Activated T-cell treated with anti-CD3 and anti-CD28 coated beads, Interleukin-2, amount 50 U/mL, for 48 hours (primary cell): ENCODE measurements around the gene ZNF415.
"Not testable (repeated sequence)": the region's sequence is repeated elsewhere in the genome, so short reads cannot be mapped to it uniquely, and the experiment has no call there.

ENCODE experiments used
- DNase-seq, 2 experiments: peaks; one replicate each; pipeline ENCODE4 v3.0.0-alpha.2; 2020

Gene ZNF415

DNA sequence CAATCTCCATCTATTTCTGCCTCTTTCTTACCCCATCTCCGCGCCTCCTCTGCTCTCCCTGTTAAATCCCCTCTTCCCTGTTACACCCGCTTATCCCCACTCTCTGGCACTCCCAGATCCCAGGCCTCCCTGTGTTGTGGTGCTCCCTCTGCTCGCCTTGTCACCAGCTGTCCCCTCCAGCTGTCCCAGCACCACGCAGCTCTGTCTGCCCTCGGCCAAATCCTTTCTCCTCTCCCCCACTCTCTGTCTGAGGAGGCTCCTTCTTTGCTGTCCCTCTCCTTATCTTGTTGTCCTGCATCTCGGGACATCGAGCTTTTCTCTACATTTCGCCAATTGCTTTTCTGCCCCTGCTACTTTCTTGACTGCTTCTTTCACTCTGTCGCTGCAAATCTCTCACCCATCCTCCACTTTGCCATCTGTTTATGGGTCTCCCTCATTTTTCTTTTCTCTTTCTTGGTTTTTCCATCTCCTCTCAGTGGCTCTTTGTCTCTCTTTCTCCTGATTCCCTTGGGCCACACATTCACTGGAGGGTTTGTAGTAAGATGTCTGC, 30.4 kb downstream of the ZNF415 start:
- no peak for DNase-seq

DNA sequence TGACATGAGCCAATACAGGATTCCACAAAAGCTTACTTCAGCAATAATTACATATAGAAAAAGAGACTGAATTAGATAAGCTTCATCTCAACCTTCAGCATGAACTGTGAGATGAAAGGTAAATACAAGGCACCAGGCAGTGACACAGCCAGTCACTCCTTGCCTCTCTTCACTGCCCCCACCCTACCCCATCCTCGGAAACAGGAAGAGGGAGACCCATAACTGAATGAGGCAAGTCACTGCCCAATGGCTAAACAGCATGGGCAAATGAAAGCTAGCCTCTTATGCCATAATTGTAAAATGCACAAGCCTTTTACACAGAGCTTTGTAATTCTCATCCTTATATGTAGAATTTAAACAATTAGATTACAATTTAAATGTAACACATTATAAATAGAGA, 31.2 kb downstream of the ZNF415 start:
- peak in 1 of 2 experiments; percentile 22 for DNase-seq

DNA sequence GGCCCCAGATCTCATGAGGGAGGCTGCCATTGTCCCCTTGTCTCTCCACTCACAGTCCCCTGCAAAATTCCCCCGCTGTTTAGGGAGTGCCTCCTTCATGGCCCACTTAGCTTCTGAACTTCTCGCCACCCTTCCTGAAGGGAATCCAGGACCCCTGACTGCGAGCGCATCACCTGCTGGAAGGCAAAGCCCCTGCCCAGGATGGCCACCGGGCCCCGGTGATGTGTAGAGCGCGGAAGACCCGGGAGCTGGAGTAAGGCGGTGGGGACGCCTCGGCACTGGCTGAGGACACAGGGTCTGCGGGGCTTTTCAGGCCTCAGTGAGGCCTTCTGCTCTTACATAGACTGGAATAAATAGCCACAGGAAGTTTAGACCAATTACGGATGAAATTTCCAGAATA, 34.1 kb downstream of the ZNF415 start:
- DNase-seq = not testable (repeated sequence)

DNA sequence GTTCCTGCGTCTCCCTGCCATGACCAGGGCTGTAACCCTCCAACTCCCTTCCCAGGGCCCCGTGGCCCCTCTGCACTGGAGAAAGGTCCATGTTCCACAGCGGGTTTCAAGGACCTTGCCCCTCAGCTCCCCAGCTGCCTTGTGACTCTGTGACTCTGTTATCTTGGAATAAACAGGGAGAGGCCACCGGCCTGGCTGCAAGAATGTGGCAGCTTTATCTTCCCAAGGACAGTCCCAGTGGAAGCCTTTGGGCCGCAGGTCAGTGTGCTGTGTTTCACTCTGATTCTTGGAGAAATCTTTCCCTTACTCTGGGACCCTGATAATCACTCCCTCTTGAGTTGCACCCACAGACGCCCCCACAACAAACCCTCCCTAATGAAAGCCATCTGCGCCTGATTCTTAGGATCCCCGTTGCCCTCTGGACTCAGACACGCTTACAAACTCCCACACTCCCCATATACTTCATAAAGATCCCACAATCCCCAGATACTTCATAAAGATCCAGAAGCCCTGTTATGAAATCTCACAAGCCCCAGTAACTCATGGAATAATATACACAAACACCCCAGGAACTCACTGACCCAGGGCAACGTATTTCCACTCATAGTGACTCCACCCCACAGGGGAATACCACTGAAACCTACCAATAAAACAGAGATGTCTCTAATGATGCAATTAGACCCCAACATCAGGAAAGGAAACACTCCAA, 35.6 kb downstream of the ZNF415 start:
- not testable (repeated sequence) for DNase-seq

DNA sequence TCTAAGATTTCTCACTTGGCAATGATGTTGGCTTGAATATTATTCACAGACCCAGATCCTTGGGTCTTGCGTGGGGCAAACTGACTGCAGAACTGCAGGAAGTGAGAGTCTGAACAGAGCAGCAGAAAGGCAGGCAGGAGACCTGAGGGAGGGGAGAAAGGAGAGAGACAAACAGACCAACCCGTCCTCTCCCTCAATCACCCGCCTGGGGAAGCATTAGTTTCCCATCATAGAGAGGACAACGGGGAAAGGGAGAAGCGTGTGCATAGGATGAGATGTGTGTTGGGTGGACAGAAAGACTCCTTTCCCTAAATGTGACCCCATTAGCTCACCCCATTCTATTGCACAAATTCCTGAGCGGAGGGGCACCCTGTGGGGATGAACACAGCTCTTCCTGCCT, 36.1 kb downstream of the ZNF415 start:
- not testable (repeated sequence) for DNase-seq

DNA sequence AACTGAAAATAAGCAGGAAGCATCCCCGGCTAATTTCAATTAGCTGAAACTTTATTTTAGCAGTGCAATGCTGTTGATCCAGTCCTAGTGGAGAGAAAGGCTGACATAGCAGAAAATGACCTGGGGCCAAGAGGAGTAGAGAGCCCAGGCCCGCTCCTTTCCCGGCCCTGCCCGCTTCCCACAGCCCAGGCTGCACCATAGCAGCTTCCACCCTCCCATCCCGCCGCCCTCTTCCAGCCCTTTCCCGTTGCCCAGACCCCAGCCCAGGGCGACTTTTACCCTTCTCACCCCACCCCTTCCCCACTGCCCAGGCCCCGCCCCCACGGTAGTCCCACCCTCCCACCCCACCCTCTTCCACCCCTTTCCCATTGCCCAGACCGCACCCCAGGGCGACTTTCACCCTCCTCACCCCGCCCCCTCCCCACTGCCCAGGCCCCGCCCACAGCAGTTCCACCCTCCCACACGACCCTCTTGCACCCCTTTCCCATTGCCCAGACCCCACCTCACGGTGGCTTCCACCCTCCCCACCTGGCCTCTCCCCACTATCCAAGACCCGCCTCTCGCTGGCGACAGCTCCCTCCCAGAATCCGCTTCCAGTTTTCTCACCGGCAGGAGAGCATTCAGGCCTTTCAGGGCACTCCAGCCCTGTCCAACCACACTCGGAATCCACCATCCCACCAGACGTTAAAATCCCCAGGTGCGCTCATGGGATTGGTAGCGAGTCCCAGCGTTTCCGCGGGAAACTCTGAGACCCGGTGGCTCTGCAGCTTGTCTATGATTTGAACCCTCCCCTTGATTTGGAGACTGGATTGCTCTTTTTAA, 37.7 kb downstream of the ZNF415 start:
- DNase-seq = no peak

DNA sequence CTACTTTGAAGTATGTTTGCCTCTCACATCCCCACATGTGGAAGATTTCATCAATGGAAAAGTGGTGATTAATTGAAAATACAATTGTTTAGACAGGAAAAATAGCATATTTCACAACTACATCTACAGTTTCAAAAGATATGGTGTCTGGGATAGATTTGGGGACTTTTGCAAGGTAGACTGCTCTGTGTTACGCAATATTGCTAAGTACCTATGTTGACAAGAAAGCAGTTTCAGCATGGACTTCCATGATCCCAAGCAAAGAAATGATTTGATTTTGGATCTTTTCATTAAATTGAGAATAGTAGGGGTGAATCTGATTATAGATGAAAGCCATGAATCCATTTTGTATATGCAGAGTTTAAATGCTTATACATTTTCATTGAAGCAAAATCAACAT, 40.0 kb downstream of the ZNF415 start:
- no peak for DNase-seq

DNA sequence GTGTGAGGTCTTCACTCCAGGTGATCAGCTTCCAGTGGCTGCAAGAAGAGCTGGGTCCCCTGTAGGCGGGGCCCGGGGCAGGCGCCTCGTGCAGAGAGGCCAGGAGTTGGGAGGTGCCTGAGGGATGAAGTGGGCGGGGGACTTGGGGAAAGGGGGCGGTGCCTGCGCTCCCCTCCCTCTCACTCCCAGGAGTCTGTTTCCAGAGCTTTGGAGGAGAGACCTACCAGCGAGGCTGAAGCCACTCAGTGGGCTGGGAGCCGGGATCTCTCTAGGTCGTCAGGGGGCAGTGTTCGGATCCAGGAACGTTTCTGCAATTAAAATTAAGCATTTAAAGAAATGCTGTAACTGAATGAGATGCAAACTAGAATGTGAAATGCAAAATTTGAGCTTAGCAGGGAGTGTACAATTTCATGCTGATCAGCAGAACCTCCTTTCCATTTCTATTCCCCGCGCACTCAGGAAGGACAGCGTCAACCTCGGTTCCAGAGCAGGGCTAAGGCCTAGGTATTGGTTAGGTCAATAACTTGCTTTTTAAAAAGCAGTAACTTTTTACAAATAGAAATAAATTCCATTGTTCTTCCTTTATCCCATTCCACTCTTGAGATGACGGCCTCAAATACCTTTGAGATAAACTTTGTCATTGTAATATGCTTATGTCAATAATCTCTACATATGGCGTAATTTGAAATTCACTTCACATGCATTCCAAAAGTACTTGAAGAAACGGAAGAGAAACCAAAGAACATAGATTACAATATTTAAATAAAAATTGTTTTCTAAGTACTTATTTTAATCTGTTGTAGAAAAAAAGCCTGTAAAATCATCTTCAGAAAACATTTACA, 41.1 kb downstream of the ZNF415 start:
- DNase-seq = no peak

DNA sequence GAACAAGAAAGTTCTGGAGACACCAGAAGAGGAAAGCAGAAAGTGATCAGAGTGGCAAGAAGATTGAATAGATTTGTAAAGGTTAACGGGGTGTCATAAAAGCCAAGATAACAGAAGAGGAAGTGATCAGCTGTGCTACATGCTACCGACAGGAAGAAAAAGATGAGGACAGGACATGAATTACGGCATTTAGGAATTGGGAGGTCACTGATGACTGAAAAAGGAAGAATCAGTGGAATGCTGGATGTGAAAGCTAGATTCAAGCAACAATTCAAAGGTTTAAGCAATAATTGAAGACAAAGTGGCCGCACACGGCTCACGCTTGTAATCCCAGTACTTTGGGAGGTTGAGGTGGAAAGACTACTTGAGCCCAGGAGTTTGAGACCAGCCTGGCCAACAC, 44.6 kb downstream of the ZNF415 start:
- DNase-seq = no peak

DNA sequence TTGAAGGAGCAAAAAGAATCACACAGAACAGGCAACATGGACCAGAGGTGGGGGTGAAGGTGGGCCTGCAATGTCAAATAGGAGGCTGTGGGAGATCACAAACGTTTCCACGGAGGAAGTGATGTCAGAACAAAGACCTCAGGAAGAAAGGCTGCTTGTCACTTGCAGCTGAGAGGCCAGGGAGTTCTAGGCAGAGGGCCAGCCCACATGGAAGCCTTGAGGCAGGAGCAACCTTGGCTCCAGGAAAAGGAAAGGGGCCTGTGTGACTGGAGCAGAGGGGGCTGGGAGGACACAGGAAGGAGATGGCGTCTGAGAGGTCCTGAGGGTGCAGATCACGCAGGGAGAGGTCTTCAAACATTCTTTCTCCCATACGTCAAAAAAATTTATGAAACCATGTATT, 45.8 kb downstream of the ZNF415 start:
- DNase-seq = no peak

DNA sequence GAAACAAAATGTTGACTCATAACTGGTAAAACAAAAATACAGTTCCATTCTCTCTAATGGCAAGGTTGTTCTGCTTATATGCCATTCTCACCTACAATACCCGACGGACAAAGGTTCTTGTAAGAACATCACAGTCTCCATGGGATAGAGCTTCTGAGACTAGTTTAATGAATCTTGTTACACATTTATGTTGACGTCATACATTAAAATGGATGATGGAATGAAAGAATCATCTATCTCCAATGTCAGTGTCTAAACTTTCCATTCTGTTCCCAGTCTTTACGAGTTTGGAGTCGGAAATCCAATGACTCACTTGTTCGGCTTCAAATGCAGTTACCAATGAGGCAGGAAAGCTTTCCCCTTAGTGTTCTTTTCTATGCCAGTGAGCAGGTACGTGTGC, 47.2 kb downstream of the ZNF415 start:
- DNase-seq = no peak

DNA sequence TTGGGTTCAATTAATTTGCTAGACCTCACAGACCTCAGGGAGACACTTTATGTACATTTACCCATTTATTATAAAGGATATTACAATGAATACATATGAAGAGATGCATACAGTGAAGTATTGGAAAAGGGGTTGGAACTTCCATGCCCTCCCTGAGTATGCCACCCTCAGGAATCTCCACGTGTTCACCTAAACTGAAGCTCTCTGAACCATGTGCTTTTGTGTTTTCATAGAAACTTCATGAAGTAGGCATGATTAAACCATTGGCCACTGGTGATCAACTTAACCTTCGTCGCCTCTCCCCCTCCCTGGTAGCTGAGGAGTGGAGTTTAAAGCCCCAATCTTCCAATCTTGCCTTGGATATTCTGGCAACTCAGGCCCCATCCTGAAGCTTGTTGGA, 49.8 kb downstream of the ZNF415 start:
- DNase-seq = no peak

DNA sequence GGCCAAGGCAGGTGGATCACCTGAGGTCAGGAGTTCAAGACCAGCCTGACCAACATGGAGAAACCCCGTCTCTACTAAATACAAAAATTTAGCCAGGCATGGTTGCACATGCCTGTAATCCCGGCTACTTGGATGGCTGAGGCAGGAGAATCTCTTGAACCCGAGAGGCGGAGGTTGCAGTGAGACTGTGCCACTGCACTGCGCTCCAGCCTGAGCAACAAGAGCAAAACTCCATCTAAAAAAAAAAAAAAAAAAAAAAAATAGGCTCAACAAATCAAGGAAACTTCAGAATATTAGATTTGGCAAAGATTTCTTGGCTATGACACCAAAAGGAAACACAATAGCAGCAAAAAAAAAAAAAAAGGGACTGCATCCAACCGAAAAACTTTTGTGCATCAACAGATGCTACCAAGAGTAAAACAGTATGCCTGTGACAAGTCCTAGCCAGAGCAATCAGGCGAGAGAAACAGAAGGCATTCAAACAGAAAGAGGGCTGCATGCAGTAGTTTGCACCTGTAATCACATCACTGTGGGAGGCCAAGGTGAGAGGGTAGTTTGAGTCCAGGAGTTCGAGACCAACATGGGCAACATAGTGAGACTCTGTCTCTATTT, 53.3 kb downstream of the ZNF415 start:
- DNase-seq = no peak

DNA sequence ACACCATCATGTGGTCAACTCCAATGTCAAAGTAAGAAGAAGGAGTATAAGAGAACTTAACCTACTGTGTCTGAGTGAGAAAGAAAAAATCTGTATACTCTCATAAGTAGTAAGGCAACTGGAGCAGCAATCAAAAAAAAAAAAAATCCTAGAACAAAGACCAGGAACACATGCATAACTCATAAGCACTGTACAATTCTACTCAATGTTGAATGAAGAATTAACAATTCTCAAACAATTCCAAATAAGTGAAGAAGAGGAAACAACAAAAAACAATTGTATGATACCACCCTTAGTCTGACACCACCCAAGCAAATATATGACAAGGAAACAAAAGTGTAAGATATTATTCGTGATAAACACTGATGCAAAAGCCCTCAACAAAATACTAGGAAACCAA, 54.0 kb downstream of the ZNF415 start:
- no peak for DNase-seq

DNA sequence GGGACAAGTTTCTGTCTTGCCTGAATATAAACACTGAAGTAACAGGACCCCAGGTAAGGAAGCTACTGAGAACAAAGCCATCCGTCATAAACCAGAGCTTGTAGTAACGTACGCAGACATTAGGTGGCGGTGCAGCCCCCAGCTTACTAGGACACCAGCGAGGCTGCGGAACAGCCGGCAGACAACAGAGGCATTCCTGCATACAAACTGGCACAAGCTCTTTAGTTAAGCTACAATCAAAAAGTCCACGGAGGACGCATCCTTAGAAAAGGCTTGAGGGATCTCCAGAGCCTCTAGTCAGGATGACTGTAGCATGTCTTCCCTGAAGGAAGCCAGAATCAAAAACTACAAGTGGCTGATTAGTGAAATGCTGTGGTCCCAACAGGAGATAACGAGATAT, 55.7 kb downstream of the ZNF415 start:
- DNase-seq = no peak

DNA sequence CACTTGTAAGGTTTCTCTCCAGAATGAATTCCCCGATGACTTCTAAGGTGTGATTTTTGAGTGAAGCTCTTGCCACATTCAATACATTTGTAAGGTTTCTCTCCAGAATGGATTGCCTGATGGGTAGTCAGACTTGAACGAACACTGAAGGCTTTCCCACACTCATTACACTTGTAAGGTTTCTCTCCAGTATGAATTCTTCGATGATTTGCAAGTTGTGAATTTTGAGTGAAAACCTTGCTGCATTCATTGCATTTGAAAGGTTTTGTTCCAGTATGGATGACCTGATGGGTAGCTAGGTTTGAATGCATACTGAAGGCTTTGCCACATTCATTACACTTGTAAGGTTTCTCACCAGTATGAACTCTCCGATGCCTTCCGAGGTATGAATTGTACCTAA, 63.9 kb downstream of the ZNF415 start:
- no peak for DNase-seq

DNA sequence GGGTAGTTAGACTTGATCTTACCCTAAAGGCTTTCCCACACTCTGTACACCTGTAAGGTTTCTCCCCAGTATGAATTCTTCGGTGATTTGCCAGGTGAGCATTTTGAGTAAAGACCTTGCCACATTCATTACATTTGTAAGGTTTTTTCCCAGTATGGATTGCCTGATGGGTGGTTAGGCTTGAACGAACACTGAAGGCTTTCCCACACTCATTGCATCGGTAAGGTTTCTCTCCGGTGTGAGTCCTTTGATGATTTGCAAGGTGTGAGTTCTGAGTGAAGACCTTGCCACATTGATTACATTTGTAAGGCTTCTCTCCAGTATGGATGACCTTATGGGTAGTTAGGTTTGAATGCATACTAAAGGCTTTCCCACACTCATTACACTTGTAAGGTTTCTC, 64.5 kb downstream of the ZNF415 start:
- no peak for DNase-seq

DNA sequence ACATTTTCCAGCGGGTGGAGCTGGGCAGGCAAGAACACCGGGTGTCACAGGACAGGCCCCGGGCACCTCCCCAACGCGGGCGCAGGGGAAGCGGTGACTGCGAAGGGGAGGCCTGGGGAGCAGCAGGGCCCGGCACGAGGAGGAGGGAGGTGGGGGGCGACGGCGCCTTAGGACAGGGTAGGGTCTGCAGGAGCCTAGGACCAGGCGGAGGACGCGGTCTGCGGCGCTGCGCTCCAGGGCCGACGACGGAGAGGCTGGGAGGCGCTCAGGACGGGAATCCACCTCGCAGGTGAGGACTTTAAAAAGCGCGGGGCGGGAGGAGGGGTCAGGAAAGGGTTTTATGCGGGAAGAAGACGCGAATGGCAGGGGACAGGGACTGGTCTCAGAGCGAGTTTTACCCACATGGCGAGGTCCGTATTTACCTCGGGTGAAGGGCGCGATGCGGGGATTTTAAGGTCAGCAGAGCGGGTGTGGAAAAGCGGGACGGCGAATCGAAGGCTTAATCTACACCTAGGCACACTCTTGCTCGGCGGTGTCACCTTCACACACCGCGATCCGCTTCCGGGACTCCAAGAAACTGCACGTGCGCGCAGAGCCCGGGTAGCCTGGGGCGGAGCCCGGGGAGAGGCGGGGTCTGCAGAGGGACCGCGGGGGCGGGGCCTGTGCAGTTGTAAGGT, 74.7 kb downstream of the ZNF415 start:
- peak in 1 of 2 experiments; percentile 28 for DNase-seq
